NT2/D1 (cell line): ENCODE data around the gene NES.

ENCODE experiments used
- SUZ12 ChIP-seq: IDR thresholded peaks from 2 replicates; pipeline ENCODE4 v1.6.1; 2011; ENCODE audit not compliant: insufficient read length, insufficient read depth; ENCODE audit errors: extremely low read depth
- ZNF274 ChIP-seq: IDR thresholded peaks from 2 replicates; pipeline ENCODE4 v1.6.1; 2011; ENCODE audit warnings: mild to moderate bottlenecking, low read depth, low read length

DNA sequence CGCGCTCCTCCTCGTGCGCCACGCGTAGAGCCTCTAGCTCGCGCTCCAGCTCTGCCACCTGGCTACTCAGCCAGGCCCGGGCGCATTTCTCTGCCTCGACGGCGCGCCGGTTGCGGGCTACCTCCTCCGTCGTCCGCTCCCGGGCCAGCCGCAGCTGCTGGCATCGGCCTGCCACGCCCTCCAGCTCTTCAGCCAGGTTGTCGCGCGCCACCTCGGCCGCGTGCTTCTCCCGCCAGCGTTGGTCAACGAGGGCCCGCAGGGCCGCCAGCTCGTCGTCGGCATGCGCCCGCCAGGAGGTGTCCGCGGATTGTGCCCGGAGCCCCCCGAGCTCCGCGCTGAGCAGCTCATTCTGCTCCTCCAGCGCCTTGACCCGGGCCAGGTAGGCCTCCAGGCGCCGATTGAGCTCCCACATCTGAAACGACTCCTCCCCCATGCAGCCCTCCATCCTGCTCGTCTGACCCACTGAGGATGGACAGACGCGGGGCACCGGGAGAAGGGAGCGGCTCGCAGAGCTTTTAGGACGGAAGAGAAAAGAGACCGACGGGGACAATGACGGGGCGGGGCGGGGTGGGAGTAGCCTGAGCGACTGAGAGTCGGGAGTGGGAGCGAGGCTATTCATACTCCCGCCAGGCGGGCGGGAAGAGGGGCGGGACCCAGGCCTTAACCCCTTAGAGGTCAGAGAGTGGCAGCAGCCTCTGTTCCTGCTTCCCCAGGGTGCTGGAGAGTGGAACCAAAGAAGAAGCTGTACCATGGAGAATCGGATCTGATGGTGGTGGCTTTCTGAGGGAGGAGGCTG, at the start of gene NES:
- TF ChIP-seq ZNF274, result no peak
- no peak for TF ChIP-seq SUZ12
